Measurements from ENCODE around the gene ZFPM1.

ZFPM1 gene

DNA sequence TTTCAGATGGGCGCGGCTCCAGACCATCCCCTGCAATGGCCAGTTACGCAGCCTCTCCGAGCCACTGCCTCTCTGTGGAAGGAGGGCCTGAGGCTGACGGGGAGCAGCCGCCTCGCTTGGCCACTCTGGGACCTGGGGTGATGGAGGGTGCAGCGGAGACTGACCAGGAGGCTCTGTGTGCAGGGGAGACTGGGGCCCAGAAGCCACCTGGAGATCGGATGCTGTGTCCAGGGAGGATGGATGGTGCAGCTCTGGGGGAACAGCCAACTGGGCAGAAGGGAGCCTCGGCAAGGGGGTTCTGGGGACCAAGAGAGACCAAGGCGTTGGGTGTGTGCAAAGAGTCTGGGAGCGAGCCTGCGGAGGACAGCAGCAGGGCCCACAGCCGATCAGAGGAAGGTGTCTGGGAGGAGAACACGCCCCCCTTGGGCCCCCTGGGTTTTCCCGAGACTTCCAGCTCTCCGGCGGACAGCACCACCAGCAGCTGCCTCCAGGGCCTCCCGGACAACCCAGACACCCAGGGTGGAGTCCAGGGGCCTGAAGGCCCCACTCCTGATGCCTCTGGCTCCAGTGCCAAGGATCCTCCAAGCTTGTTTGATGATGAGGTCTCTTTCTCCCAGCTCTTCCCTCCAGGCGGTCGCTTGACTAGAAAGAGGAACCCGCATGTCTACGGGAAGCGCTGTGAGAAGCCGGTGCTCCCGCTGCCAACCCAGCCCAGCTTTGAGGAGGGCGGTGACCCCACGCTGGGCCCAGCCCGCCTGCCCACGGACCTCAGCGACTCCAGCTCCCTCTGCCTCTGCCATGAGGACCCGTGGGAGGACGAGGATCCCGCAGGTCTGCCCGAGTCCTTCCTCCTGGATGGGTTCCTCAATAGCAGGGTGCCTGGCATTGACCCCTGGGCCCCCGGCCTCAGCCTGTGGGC, 17.4 kb upstream of the ZFPM1 start:
- no peak for FAIRE-seq

DNA sequence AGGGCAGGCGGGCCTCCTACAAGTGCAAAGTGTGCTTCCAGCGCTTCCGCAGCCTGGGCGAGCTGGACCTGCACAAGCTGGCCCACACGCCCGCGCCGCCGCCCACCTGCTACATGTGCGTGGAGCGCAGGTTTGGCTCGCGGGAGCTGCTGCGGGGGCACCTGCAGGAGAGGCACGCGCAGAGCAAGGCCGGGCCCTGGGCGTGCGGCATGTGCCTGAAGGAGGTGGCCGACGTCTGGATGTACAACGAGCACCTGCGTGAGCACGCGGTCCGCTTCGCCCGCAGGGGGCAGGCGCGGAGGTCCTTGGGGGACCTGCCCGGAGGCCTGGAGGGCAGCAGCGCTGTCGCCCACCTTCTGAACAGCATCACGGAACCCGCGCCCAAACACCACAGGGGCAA, 16.3 kb upstream of the ZFPM1 start:
- FAIRE-seq = no peak

DNA sequence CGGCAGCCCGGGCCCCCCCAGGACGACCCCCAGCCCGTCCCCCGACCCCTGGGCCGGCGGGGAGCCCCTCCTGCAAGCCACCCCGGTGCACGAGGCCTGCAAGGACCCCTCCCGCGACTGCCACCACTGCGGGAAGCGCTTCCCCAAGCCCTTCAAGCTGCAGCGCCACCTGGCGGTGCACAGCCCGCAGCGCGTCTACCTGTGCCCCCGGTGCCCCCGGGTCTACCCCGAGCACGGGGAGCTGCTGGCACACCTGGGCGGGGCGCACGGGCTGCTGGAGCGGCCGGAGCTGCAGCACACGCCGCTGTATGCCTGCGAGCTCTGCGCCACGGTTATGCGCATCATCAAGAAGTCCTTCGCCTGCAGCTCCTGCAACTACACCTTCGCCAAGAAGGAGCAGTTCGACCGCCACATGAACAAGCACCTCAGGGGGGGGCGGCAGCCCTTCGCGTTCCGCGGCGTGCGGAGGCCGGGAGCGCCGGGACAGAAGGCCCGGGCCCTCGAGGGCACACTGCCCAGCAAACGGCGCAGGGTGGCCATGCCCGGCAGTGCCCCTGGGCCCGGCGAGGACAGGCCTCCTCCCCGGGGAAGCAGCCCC, 15.6 kb upstream of the ZFPM1 start:
- no peak for FAIRE-seq

DNA sequence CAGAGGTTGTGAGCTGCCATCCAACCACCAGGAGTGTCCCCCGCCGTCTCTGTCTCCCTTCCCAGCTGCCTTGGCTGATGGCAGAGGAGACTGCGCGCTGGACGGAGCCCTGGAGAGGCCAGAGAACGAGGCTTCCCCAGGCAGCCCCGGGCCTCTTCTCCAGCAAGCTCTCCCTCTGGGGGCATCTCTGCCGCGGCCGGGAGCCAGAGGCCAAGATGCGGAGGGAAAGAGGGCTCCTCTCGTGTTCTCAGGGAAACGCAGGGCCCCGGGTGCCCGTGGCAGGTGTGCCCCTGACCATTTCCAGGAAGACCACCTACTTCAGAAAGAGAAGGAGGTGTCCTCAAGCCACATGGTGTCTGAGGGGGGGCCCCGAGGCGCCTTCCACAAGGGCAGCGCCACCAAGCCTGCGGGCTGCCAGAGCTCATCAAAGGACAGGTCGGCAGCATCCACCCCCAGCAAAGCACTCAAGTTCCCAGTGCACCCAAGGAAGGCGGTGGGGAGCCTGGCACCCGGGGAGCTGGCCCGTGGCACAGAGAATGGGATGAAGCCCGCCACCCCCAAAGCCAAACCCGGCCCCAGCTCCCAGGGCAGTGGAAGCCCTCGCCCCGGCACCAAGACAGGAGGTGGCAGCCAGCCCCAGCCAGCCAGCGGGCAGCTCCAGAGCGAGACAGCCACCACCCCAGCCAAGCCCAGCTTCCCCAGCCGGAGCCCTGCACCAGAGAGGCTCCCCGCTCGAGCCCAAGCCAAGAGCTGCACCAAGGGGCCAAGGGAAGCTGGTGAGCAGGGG, 14.8 kb upstream of the ZFPM1 start:
- FAIRE-seq = no peak

DNA sequence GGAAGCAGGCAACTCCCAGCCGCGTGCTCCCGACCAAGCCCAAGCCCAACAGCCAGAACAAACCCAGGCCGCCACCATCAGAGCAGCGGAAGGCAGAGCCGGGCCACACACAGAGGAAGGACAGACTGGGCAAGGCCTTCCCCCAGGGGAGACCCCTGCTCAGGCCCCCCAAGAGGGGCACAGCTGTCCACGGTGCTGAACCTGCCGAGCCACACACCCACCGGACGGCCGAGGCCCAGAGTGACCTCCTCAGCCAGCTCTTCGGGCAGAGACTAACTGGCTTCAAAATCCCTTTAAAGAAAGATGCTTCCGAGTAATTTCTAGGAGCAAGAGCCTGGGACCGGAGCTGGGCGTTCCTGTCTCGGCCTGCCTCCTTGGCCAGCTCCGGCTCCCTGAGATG, 14.1 kb upstream of the ZFPM1 start:
- FAIRE-seq = no peak

DNA sequence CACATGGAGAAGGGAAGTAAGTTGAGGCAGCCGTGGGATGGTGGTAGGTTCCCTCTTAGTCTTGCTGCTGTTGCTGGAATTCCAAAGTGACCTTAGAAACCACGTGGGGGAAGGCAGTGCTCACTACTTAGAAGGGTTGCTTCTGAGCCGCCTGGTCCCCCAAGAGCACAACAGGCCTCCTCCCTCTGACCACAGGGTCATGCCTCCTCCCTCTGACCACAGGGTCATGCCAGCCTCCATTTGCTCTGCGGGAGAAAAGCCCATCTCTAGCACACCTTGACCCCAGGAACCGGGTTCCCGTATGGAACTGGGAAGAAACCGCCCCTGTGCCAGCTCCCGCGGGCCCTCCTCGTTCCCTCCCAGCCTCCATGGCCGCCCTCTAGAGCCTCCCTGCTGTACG, 13.4 kb upstream of the ZFPM1 start:
- FAIRE-seq = no peak

DNA sequence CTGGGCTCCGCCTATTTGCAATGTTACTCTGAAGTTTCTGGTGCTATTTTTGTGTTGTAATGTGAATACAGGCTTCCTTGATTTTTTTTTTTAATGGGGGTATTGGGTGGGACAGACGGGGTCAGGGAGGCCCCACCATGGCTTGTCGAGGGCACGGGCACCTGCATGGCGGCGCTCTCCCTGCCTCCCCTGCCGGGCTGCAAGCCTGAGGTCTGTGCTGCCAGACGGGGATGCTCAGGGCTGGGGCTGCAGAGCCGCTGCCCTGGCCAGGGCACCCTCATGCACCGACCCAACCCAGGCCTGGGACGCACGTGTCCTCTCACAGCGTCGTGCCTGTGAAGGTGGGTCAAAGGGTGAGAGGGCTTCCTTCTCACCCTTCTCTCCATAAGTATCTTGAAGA, 13.0 kb upstream of the ZFPM1 start:
- FAIRE-seq = no peak

DNA sequence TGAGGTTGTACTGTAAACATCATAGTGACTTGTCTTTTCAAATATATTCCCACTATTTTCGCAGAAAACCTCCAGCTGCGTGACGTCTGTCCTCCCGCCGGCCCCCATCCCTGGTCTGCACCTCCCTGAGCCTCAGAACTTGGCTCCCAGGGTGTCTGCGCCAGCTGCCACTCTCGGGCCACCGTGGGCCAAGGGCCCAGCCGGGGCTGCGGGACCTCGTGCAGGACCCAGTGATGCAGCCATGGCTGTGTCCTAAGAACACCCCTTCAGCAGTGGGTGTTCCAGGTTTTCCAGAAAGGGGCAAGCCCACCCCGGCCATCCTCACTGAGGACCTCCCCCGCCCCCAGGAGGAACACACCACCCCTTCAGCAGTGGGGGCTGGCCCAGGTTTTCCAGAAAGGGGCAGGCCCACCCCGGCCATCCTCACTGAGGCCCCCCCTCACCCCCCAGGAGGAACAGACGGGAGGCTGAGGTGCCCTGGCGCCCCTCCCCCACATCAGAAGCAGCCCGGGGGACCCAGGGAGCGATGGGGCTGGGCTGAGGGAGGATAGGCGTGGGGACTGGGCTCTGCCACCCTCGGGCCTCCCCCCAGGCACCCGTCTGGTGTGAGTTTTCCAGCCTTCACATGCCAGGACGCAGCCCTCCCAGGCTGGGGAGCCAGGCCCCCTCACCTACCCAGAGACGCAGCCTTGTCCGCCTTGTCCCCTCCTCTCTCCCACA, 12.2 kb upstream of the ZFPM1 start:
- FAIRE-seq = no peak

DNA sequence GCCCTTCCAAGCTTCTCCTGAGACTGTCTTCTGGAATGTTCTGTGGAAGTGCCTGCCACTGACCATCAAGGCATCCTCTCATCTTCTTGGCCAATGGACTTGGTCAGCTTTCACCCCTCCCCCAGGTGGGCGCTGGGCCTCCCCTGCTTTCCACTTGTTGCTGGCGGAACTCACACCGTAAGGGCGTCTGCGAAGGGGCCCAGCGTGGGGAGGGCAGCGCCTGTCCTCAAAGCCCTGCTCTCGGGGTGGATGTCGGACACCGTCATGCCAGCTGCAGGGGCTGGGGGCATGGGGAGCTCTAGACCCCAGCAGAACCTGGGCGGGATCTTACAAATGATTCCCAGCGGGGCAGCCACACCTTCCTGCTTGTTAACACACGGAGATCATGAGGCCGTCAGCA, 11.6 kb upstream of the ZFPM1 start:
- FAIRE-seq = no peak

DNA sequence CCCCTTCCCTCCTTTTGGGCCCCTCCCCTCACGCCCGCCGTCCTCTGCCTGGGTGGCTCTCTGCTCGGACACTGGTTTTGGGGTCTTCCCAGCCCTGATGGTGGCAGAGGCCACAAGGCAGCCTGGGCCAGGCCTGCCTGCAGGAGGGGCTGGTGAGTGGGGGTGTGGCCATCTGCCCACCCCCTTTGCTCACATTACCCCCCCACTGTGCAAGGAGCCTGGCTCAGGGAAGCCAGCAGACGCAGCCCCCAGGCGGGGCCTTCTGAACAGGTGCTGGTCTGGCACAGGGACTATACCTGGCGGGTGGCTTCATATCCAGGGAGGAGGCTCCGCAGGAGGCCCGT, 10.7 kb upstream of the ZFPM1 start:
- no peak for FAIRE-seq

DNA sequence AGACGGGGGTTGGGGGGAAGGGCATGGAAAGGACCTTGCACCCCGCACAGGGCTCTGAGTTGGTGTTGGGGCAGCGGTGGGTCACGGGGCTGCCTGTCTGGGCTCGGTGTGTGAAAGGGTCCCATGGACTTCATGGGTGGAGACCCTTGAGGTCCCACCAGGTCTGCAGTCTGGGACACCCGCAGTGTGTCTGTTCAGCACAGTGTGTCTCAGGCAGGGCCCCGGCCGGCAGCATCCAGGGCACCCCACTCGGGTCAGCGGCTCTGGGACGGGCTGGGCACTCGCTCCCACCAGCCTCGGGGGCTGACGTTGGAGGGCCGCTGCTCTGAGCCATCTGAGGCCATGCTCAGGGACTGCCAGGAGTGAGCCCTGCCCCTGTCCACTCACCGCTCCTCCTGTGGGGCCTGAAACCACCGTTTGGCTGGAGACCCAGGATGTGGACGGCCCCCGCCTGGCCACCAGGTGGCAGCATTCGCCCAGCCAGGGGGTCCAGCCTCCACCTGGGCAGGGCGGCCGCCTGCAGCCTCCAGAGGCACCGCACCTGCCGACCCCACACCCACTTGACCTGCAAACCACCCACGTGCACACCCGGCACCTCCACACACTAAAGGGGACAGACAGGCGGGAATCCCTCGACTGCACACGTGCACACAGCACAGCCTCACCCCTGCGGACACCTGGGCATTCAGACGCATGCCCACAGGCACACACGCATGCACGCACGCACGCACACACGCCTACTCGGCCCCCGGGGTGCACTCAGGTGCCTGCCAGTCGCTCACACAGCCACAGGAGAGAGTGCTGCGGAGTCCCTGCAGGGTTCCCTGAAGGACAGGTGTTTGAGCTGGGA, 10.1 kb upstream of the ZFPM1 start:
- FAIRE-seq = no peak

DNA sequence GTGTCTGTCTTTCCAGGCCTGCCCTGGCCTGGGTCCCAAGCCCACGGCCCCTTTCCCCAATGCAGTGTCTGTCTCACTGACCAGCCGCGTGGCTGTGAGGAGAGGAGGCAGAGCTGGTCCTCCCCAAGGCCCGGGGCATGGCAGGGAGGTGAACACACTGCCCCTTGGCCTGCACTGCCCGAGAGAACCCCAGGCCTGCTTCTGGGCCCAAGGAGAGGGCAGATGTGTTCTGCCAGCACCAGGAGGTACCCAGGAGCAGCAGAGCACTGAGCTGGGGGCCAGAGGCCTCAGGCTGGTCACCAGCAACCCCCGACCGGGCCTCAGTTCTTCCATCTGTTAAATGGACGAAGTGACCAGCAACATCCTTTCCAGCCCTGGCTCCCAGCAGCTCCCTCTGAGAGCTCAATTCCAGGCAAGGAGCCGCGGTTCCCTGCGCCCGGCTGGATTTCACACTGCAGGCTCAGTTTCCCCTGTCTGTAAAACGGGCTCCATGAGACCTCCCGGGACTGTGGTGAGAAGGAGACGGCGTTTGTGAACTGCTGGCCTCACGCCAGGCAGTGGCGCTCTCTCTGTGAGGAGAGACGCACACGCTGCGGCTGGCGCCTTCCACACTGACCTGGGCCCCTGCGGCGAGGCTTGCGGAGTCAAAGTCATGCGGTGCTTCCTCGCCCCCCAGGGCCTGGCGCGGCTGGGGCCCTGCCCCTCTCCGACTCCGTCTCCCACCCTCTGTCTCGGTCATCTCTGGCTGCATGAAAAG, 8.1 kb upstream of the ZFPM1 start:
- no peak for FAIRE-seq

DNA sequence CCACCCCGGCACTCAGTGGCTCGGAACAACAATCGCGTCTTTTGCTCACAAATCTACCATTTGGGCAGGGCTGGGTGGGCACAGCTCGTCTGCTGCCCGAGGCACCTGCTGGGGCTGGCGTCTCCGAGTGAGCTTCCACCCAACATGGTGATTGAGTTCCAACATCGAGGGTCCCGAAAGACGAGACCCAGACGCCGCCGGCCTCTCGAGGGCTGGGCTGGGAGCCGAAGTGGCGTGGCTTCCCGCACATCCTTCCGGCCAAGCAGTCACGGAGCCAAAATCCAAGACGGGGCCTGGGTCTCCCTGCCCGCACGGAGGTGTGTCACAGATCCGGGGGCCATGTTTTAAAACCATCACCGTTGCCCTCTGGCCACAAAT, 7.5 kb upstream of the ZFPM1 start:
- FAIRE-seq = no peak

DNA sequence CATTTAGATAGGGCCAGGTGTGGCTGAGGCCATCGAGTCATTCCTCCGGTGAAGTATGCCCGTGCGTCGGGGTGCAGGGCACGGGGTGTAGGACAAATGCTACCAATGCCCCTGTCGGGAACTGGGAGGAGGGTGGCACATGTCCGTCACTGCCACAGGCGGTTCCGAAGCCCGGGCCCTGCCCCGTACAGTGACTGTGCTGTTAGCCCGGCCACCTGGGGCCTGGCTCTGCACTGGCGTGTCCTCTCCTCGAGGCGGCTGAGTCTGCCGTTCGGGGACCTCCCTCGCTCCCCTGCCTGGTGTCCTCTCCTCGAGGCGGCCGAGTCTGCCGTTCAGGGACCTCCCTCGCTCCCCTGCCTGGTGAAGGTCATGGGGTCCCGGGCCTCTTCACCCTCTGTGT, 7.0 kb upstream of the ZFPM1 start:
- no peak for FAIRE-seq

DNA sequence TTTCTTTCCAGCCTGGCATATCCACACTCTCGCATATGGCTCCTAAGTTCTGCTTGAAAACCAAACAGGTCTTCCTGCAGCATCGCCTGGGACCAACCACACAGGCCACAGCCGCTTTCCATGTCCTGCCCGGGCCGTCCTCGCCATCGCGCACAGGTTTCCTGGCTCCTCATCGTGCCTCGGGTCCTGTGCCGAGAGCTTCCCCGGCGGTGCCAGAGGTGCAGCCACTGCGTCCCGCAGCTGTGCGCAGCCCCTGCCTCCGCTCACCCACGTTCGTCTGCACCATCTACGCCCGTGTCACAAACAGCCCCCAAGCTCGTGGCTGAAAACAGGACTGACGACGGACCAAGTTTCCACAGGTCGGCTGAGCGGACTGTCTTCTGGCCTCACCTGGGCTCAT, 6.3 kb upstream of the ZFPM1 start:
- no peak for FAIRE-seq

DNA sequence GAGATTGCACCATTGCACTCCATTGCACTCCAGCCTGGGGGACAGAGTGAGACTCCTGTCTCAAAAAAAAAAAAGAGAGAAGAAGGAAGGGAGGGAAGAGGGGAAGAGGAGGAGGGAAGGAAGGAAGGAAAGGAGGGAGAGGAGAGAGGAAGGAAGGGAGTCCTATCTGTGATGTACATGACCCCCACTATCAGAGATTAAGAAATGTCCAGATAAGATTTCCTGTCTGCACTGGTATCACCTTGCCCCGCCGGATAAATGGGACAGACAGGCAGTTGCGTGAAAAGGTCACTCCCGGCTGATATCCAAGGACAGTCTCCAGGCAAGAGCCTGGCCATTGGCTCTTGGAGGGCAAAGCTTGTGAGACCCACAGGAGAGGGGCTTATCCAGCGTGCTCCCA, 5.2 kb upstream of the ZFPM1 start:
- FAIRE-seq = no peak

DNA sequence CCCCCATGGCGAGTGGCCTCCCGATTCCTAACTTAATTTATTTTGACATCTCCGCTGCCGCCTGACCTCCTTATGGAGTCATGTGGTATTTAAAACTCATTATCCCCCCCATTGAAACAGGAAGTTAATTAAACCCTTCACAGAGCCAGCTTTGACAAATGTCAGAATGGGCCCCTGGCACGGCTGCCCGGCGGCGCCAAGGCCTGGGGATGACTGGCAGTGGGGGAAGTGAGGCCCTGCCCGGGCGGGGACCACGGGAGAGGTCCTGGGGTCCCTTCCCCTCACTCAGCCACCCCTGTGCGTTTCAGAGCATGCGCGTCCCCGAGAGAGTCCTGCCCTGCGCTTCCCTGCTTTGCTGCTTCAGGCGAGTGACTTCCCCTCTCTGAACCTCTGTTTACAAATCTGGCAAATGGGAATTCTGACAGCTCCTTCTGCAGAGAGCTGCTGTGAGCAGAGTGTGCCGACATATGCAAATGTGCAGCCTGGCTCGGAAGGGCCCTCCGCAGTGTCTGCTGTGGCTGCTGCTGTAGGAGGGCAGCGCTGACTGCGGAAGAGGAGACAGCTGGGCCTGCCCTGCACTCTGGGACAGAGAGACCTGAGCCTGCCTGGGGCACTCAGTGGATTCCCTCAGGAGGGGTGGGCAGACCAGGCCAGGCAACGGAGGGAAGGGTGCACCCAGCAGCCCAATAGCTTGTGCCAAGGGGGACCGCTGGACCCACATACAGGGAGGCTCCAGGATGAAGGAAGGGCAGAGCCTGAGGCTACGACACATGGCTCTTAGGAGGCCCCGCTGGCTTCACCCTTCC, 4.4 kb upstream of the ZFPM1 start:
- no peak for FAIRE-seq

DNA sequence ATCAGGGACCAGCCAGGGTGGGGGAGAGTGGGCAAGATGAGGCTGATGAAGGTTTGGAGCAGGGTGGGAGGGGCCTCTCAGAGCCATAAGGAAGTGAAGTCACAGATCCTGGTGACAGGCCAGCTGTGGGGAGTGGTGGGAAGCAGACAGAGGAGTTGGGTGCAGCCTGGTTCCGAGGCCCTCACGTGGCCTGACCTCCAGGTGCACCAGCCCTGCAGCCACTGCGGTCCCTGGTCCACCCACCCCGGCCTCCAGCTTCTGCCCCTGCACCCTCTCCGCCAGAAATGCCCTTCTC, 3.9 kb upstream of the ZFPM1 start:
- no peak for FAIRE-seq

DNA sequence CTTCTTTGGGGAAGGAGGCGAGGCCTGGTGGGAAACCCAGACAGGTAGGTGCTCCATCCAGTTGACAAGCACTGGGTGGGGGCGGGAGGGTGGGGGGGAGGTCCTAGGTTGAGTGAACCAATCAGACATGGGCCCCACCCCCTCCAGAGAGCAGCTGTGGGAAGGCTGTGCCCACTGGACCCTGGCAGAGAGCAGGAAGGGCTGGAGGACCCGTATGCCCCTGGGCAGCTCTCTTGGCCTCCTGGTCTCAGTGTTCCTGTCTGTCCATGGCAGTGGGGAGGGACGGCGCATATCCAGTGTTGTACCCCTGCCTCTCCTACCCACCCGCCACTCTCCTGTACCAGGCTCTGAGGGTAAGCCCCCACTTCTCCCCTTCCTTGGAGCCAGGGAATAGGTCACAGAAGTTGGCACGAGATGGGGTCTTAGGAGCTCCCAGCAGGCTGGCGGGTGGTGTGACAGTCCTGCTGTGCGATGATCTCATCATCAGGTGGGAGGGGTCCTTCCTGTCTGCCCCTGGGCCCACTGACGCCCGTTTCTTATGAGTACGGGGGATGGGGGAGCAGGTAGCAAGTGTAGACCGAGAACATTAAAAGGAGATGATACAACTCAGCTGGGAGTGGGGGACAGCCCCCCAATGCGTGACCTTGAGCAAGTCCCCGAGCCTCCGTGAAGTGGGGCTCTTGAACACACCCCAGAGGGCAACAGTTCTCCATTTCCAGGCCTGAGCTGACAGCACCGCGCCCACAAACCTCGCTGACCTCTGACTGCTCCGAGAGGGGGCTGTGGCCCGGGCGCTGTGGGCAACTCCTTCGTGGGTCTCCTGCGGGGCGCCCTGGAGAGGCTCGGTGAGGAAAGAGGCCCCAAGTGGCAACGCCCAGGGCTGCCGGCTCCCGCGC, 1.2 kb upstream of the ZFPM1 start:
- FAIRE-seq = no peak
